HG02885 (cell line): ENCODE results near the gene MED25.

Experiments used
- ATAC-seq: cut with Tn5 transposase; IDR thresholded peaks from one replicate; pipeline ENCODE4 v1.9.1; 2021; ENCODE audit warnings: mild to moderate bottlenecking; ENCODE audit not compliant: unreplicated experiment, poor library complexity

Gene MED25

DNA sequence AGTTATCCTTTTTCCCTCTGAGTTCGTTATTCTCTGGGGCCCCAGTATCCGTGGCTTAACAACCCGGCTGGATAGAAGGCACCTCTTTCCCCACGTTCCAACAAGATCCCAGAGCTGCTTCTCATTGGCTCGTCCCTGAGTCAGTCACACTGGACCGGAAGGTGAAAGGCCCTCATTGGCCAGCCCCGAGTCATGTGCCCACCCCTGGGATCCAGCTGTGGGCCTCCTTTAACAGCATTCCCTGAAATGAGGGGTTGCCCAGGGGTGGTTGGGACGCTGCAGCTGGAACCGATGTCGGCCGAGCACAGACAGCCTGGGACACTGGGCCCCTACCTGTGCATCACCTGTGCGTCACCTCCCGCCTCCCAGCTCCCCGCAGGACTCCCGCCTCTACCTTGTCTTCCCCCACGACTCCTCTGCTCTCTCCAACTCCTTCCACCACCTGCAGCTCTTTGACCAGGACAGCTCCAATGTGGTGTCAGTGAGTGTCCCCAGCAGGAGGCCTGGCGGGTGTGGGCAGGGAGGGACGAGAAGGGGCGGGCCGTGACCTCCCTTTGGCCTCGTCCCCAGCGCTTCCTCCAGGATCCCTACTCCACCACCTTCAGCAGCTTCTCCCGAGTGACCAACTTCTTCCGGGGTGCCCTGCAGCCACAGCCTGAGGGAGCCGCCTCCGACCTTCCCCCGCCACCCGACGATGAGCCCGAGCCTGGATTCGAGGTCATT lies 63.7 kb downstream of the MED25 start:
- ATAC-seq: no peak

GRCh38 chr19:49882643-49883042 lies 64.6 kb downstream of the MED25 start:
- ATAC-seq: no peak

DNA sequence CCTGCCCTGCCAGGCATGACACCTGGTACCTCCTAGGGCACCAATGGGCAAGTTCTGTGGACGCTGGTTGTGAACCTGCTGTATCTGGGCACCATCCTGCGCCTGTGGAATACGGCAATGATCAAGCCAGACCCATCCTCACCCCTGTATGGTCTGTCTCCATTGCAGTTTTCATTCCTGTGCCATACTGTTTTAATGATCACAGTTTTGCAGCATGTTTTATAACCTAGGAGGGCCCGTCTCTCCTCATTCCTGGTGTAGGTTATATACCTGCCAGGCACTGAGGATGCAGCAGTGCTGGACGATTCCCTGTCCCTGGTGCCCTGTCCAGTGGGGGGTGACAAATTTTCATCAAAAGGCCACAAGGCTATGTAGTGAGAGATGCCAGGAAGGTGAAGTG lies 65.0 kb downstream of the MED25 start:
- ATAC-seq: no peak

DNA sequence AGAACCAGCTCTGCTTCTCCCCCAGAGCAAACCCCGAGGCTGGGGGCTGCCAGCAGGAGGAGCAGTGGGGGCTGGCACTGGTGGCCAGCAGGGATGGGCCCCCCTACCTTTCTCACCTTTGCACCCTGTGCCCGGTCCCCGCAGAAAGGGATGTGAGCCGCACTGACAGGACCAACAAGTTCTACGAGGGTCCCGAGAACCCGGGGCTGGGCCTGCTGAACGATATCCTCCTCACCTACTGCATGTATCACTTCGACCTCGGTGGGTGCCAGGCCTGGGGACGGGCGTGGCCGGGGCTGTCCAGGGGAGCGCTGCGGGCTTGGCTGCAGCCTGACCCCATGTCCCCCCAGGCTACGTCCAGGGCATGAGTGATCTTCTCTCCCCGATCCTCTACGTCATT lies 66.0 kb downstream of the MED25 start:
- no peak for ATAC-seq

DNA sequence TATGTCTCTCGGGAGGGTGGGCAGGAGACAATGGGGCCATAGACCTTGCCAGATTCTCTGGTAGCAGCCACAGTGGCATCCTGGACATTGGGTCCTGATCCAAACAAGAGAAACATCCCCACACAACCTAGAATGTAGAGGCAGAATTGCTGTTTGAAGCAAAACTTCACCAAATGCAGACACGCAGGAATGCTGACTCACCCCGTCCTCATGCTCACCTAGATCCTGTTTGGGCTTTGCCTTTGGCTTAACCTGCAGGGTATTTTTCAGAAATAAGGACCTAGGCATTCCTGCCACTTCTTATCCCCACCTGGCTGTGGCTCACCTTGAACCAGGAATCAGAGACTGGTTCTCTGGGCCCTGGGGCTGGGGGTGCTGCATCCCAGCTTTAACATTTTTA lies 66.7 kb downstream of the MED25 start:
- no peak for ATAC-seq
